ENCODE results near the gene MAP3K15.

Gene MAP3K15

GRCh38 chrX:19514791-19515614 lies at the start of gene MAP3K15:
Gene MAP3K15, minus strand, starts transcription at chrX:19515508. Its CDS starts 247 bp downstream, at chrX:19515261.
- peak; percentile 5 for DNase-seq (ENCODE audit: low spot score)

DNA sequence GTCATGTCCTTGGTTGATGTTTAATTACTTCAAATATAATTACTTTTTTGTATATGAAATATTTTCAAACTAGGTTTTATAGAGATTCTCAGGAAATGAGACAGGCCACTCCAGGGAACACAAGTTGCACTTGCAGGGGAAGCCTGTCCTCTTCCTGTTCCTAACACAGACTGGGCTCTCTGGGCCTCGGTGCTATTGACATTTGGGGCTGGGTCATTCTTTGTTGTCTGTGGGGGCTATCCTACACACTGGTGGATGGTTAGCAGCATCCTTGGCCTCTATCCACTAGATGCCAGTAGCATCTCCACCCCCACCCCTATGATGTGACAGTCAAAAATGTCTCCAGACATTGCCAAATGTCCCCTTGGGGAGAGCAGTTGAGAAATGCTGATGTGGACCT lies 49.3 kb upstream of the MAP3K15 start:
- no peak for DNase-seq (ENCODE audit: low spot score)

DNA sequence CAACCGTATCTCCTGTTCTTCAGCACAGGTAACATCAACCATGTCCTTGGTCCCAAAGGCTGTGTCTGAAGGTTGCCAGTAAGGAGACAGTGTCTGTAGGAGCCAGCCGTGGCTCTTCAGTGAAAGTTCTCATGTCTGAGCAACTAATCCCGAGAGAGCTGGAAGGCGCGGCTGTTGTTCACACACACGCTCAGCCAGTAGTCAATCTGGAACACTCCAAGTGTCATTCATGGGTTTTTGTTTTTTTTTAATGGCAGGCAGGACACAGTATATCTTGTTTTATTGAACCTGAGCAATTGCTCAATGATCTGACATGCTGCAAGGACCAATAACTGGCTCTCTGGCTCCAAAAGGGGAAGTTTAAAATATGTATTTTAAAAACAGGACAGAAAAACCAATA lies 48.4 kb upstream of the MAP3K15 start:
- DNase-seq (ENCODE audit: low spot score), result no peak

DNA sequence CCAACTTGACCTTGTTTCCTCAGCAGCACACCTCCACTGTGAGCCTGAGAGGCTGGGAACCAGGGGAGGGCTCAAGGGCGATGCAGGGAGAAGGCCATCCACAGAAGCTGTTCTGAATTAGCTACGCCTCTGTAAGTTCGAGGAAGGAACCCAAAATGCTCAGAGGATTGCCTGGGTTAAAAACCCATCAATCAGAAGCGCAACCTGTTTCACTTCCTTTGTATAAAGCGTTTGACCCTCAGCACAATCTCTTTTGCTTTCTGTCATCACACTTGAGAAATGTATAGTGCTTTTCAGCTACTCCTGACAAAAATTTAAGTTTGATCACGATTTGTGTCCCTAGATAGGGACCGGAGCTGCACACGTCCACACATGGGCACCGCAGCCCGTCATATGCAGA lies 48.0 kb upstream of the MAP3K15 start:
- DNase-seq (ENCODE audit: low spot score), result no peak

- DNase-seq (ENCODE audit: low spot score), result no peak
Observed at GRCh38 chrX:19560611-19561010, 45.3 kb upstream of the MAP3K15 start.

GRCh38 chrX:19557822-19558221 lies 42.5 kb upstream of the MAP3K15 start:
- no peak for DNase-seq (ENCODE audit: low spot score)

DNA sequence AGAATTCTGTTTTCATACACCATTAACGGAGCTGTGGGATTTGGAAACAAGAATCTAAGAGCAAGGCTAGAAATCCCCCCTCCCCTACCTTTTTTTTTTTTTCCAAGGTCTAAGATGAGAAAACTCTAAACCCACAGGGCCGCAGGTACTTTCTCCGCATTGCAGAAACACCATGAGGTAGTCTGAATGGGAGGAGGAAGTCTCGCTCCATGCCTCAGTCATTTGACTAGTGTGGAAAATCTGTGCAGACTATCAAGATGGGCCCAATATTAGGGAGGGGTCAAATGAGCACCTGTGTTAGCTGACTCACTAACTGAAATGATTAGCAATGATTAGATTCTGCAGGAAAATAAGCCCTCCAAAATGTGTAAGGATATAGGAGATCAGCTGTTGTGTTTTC lies 40.9 kb upstream of the MAP3K15 start:
- no peak for DNase-seq (ENCODE audit: low spot score)

- DNase-seq (ENCODE audit: low spot score), result no peak
Observed at GRCh38 chrX:19555683-19556082, 40.4 kb upstream of the MAP3K15 start.

- no peak for DNase-seq (ENCODE audit: low spot score)
Observed at GRCh38 chrX:19555236-19555635, 39.9 kb upstream of the MAP3K15 start.

DNA sequence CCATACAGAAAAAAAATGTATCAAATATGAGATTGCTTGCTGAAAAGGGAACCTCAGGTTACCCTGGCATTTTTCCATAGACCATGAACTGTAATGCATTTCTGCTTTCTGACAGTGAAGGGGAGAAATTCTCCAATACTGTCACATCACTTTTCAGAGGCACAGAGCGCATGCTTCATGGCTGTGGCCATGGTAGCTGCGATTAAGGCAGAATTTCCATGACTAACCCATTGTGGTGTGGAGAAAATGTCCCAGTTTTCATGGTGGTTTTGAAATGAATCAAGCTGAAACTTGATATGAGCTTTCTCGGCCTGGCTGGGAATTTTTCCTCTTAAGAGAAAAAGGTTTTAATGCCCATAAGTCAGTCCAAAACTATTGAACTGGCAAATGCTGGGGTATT lies 39.5 kb upstream of the MAP3K15 start:
- peak; percentile 62 for DNase-seq (ENCODE audit: low spot score)

- DNase-seq (ENCODE audit: low spot score), result no peak
Observed at GRCh38 chrX:19552793-19553192, 37.5 kb upstream of the MAP3K15 start.

DNA sequence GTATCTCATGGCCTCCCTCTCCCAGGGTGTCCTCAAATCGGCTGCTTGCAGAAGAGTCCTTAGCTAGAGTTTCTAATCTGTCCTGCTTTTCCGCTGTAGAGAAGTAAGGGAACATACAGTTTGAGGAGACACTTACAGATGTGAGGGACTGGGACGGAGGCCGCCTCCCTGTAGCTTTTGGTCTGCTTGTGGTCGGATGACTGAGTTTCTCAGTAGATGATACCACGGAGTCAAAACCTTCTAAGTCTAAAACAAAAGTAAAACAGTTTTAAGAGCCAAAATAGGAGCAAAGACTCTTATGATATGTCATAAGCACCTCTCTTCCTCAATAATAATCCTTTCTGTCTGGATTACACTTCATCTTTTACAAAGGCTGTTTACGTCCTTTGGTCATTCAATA lies 34.5 kb upstream of the MAP3K15 start:
- DNase-seq (ENCODE audit: low spot score), result peak; percentile 61

DNA sequence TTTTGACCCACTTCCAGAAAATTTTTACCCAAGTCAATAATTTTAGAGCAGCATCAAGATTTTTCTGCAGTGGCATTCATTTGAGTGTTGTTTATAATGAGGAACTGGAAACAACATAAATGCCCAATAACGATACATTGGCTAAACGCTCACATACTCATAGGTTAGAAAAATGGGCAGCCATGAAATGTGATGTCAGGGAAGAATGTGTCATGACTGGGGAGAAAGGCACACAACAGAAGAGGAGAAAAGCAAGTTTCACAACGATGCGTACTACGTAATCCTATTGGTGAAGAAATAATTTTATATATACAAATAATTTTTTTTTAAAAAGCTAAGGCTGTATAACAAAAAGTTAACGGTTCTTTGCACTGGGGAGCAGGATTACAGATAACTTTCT lies 33.6 kb upstream of the MAP3K15 start:
- no peak for DNase-seq (ENCODE audit: low spot score)

DNA sequence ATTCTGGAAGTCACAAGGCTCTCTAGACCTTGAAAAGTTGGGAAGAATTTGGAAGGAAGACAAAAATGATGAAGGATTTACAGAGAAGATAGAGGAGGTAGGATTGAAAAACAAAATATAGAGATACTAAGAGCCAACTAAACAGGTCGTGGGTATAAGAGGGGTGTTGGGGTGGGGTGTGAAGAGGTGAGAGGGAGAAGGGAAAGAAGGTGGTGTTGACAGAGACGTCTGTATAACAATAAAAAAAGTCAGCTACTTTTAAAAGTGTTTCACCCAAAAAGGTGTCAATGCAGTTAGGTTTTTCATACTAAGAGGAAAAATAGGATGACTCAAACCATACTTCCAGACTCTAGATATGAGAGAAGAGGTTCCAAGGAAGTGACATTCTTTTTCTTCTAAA lies 33.0 kb upstream of the MAP3K15 start:
- DNase-seq (ENCODE audit: low spot score), result no peak

DNA sequence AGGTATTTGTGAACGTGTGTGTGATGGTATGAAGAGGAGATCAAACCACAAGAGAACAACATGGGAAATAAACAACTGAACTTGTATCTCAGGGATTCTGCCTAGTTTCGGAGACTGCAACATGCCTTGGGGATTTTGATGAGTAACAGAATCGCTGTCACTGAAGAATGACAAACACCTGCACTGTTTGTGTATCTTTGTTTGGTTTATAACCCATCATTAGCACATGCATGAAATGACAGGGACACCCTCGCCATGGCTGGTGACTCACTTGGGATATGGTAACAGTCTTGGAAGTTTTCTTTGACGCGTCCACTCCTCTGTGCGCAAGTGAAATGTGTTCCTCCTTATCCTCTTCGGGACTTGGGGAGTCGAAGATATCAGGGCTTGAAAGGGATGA lies 30.3 kb upstream of the MAP3K15 start:
- no peak for DNase-seq (ENCODE audit: low spot score)

DNA sequence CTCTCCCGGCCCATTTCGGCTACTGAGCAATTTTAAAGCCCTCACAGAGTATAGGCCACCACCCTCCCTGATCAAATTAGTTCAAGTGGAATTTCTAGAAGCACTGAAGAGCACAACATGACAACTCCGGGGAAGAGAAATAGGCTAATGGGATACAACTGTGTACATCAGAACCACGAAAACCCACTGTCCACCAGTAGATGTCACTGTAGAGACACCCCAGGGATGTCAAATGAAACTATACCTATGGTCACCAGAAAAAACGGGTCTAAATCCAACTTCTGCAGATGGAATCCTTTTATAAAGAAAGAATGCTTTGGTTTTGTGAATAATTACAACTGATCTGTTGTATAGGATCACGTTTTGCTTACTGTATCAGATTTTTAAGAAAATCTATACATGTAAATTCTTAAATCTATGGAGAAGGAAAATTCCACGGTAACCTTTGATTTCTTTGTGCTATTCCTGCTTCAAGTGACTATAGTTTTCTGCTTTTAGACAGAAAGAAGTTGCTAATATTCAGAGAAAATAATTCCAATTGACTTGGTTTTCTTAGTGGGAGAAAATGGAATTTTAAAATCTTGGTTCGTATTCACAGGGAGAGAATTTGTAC lies 29.5 kb upstream of the MAP3K15 start:
- DNase-seq (ENCODE audit: low spot score), result peak; percentile 69

- no peak for DNase-seq (ENCODE audit: low spot score)
Observed at GRCh38 chrX:19543951-19544381, 28.7 kb upstream of the MAP3K15 start.

DNA sequence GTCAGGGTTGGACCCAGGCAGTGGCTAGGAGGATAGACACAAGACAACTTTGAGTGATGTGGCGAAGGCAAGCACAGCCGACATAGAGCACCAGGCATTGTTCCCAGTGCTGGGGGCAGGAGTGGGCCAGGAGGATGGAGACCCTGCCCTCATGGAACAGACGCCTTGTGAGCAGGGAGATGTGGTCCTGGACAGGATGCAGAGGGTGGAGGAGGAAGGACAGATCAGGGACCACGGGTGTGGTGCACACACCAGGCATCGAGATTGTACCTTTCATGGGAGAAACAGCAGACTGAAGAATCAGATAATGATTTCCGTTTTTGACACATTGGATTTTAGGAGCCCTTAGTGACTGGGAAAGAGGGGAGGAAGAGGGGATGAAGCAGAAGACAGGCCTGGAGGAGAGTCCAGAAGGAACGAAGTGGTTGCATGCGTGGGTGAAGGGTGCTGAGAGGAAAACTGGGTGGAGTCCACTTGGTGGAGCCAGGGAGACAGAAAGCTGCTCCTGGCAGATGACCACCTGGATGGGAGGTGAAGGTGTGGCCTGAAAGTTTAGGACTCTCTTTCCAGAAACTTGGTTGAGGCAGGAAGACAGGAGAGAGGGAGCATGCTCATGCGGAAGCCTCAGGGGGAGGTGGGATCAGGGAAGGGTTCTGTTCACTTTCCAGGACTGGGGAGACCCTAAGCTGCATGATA lies 27.9 kb upstream of the MAP3K15 start:
- no peak for DNase-seq (ENCODE audit: low spot score)

- no peak for DNase-seq (ENCODE audit: low spot score)
Observed at GRCh38 chrX:19541931-19542330, 26.6 kb upstream of the MAP3K15 start.

DNA sequence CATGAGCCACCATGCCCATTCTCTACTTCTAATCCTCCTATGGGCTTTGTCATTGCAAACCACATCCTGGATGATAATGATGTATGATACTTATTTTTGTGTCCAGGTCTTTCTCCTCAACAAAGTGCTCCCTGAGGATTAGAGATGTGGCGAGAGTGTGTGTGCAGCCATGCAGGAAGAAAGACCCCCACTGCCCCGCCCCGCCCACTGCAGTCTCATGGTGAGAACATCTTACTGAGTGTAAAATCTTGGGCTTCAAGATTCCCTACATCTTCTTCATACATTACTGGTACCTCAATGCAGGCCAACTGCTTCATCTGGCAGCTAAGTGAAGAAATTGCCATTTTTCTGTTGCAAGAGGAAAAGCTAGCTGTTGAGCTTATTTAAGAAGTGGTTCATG lies 25.9 kb upstream of the MAP3K15 start:
- no peak for DNase-seq (ENCODE audit: low spot score)

GRCh38 chrX:19540076-19540475 lies 24.8 kb upstream of the MAP3K15 start:
- no peak for DNase-seq (ENCODE audit: low spot score)

GRCh38 chrX:19539665-19540064 lies 24.4 kb upstream of the MAP3K15 start:
- no peak for DNase-seq (ENCODE audit: low spot score)

- DNase-seq (ENCODE audit: low spot score), result no peak
Observed at GRCh38 chrX:19535476-19535875, 20.2 kb upstream of the MAP3K15 start.
